Panc1 (cell line): ENCODE measurements around the gene SDC4. TPM values are rescaled to one million over a fixed set of nuclear protein-coding genes. Genes with fewer than 3 reads are reported as not detected.

Experiments used
- ATAC-seq: fragments of 200-7000 bp; cut with Tn5 transposase; 2 replicates; pipeline ENCODE4 v1.9.1; 2020; ENCODE audit warnings: mild to moderate bottlenecking, moderate library complexity
- BruUV-seq: library from RNA; stranded (reverse); fragments of 400-500 nt; replicated peaks from 2 replicates; lab custom pipeline; 2021; lab: Mats Ljungman, UMichigan
- CTCF ChIA-PET: fragments of 300-600 bp; sonication (Branson Sonifier 250); formaldehyde crosslinking; loops from one replicate; lab custom pipeline; 2022; ENCODE audit warnings: antibody characterized with exemption; lab: Charles Lee
- POLR2A ChIA-PET: fragments of 300-600 bp; sonication (Branson Sonifier 250); formaldehyde crosslinking; loops from one replicate; lab custom pipeline; 2022; ENCODE audit warnings: antibody characterized with exemption; lab: Charles Lee
- DNase-seq: peaks from one replicate; pipeline ENCODE4 v3.0.0-alpha.2; 2010; ENCODE audit warnings: low read depth, low spot score
- H3K27ac ChIP-seq: 2 replicates; pipeline ENCODE4 v1.5.1; 2011; ENCODE audit warnings: mild to moderate bottlenecking, low read length, inconsistent platforms
- H3K27me3 ChIP-seq: fragments of 200-500 bp; sonication (Bioruptor generic); 2 replicates; pipeline ENCODE4 v1.6.0; 2014; ENCODE audit warnings: low read length, inconsistent platforms; ENCODE audit not compliant: control insufficient read depth, insufficient read depth
- H3K36me3 ChIP-seq: fragments of 200-500 bp; sonication (Bioruptor generic); 2 replicates; pipeline ENCODE4 v1.5.1; 2014; ENCODE audit warnings: inconsistent platforms, mild to moderate bottlenecking, low read length, moderate library complexity; ENCODE audit not compliant: control insufficient read depth, insufficient read depth
- H3K4me1 ChIP-seq: 2 replicates; pipeline ENCODE4 v1.5.1; 2011; ENCODE audit warnings: inconsistent platforms, mild to moderate bottlenecking, low read length, moderate library complexity; ENCODE audit not compliant: control insufficient read depth, insufficient read depth
- H3K4me3 ChIP-seq, 2 experiments: 2 replicates each; pipeline ENCODE4 v1.5.1; 2011 to 2012; ENCODE audit warnings: low read depth in 2 of 2, low read length in 2 of 2, mild to moderate bottlenecking in 2 of 2, inconsistent platforms in 1 of 2, moderate library complexity in 1 of 2
- H3K9me3 ChIP-seq: fragments of 200-500 bp; sonication (Bioruptor generic); 2 replicates; pipeline ENCODE4 v1.5.1; 2014; ENCODE audit warnings: low read depth, mild to moderate bottlenecking, inconsistent platforms, low read length, moderate library complexity; ENCODE audit not compliant: control insufficient read depth, insufficient read depth
- POLR2AphosphoS5 ChIP-seq: IDR thresholded peaks from 2 replicates; pipeline ENCODE4 v1.6.1; 2012; ENCODE audit warnings: mild to moderate bottlenecking, low read depth, low read length, moderate library complexity
- SIN3A ChIP-seq: IDR thresholded peaks from 2 replicates; pipeline ENCODE4 v1.6.1; 2012; ENCODE audit warnings: low read depth, mild to moderate bottlenecking, low read length, moderate library complexity, borderline replicate concordance; ENCODE audit not compliant: insufficient read depth
- TCF7L2 ChIP-seq: IDR thresholded peaks from 2 replicates; pipeline ENCODE4 v1.6.1; 2011; ENCODE audit warnings: mild to moderate bottlenecking, low read depth, low read length, inconsistent platforms
- in situ Hi-C: cut with HindIII; loops from 2 replicates; pipeline ENCODE4 v1.10.0; 2016; ENCODE audit warnings: low sequenced_read_pairs, low pct_unique_long_range_greater_than_20kb
- intact Hi-C: fragments of 100-400 bp; cut with micrococcal nuclease; formaldehyde crosslinking; loops from one replicate; pipeline ENCODE4 v1.10.0; 2022; ENCODE audit not compliant: unreplicated experiment
- total RNA-seq: library from RNA; stranded (reverse); gene quantifications from one replicate; pipeline ENCODE4 v1.2.1, GENCODE V29; 2021; ENCODE audit not compliant: unreplicated experiment
- TF ChIP-seq, protein P1 (sequence below): fragments of 450-650 bp; IDR thresholded peaks from 2 replicates; pipeline ENCODE4 v1.5.1; 2017; ENCODE audit warnings: mild to moderate bottlenecking
- TF ChIP-seq, protein P2 (sequence below), 2 experiments: IDR thresholded peaks; 2 replicates each; pipeline ENCODE4 v1.6.1; 2011 to 2012; ENCODE audit warnings: low read depth in 2 of 2, control low read depth in 1 of 2, low read length in 1 of 2, mild to moderate bottlenecking in 1 of 2, moderate library complexity in 1 of 2; ENCODE audit not compliant: insufficient read depth in 1 of 2

The SDC4 gene
- total RNA-seq, 1 experiment from 2014 or later, result 93.3 TPM

DNA sequence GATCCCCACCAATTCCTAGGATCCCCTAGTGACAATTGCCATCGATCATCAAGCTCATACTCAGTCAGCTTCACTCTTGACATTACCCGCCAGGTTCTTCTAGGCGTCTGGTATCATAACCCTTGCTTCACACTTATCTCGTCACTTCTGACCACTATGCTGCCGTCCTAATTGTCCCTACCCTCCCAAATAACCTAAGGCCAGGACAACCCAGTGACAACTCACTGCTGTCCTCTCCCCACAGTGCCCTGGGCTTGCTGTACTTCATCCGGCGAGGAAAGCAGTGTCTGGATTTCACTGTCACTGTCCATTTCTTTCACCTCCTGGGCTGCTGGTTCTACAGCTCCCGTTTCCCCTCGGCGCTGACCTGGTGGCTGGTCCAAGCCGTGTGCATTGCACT lies 18.4 kb upstream of the SDC4 start:
- in situ Hi-C loops, result no loop called here
- Histone ChIP-seq H3K4me1 (peaks cover 5% of the 10 kb centered on the region; the same call in 1 of the 2 replicates), H3K4me3 (no peak overlapping the region), H3K36me3 (no peaks in the 10 kb centered on the region; the same call in 1 of the 2 replicates), H3K27me3 (no peaks in the 10 kb centered on the region), H3K9me3 (no peaks in the 10 kb centered on the region), H3K27ac (no peak overlapping the region)
- no peak for ATAC-seq
- no peak for TF ChIP-seq POLR2AphosphoS5
- TF ChIP-seq, protein P1, sequence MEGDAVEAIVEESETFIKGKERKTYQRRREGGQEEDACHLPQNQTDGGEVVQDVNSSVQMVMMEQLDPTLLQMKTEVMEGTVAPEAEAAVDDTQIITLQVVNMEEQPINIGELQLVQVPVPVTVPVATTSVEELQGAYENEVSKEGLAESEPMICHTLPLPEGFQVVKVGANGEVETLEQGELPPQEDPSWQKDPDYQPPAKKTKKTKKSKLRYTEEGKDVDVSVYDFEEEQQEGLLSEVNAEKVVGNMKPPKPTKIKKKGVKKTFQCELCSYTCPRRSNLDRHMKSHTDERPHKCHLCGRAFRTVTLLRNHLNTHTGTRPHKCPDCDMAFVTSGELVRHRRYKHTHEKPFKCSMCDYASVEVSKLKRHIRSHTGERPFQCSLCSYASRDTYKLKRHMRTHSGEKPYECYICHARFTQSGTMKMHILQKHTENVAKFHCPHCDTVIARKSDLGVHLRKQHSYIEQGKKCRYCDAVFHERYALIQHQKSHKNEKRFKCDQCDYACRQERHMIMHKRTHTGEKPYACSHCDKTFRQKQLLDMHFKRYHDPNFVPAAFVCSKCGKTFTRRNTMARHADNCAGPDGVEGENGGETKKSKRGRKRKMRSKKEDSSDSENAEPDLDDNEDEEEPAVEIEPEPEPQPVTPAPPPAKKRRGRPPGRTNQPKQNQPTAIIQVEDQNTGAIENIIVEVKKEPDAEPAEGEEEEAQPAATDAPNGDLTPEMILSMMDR, result no peak
- TF ChIP-seq SIN3A, result no peak
- TF ChIP-seq, protein P2, sequence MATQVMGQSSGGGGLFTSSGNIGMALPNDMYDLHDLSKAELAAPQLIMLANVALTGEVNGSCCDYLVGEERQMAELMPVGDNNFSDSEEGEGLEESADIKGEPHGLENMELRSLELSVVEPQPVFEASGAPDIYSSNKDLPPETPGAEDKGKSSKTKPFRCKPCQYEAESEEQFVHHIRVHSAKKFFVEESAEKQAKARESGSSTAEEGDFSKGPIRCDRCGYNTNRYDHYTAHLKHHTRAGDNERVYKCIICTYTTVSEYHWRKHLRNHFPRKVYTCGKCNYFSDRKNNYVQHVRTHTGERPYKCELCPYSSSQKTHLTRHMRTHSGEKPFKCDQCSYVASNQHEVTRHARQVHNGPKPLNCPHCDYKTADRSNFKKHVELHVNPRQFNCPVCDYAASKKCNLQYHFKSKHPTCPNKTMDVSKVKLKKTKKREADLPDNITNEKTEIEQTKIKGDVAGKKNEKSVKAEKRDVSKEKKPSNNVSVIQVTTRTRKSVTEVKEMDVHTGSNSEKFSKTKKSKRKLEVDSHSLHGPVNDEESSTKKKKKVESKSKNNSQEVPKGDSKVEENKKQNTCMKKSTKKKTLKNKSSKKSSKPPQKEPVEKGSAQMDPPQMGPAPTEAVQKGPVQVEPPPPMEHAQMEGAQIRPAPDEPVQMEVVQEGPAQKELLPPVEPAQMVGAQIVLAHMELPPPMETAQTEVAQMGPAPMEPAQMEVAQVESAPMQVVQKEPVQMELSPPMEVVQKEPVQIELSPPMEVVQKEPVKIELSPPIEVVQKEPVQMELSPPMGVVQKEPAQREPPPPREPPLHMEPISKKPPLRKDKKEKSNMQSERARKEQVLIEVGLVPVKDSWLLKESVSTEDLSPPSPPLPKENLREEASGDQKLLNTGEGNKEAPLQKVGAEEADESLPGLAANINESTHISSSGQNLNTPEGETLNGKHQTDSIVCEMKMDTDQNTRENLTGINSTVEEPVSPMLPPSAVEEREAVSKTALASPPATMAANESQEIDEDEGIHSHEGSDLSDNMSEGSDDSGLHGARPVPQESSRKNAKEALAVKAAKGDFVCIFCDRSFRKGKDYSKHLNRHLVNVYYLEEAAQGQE (IDR thresholded peaks at IDR 0.05; ENCODE audit: insufficient read depth in 1 of 2, low read depth in 2 of 2, low read length in 1 of 2), result no peak
- TF ChIP-seq TCF7L2, result no peak
- no TSS peak for BruUV-seq
- POLR2A ChIA-PET, result interaction anchor here (0.7 kb wide), 1 partner anchor 62 kb away, joined by 3 read pairs; no protein-coding TSS in a partner anchor
- no peak for DNase-seq
- intact Hi-C loops, result no loop called here
- CTCF ChIA-PET, result interaction anchor here (0.6 to 0.7 kb wide), 2 partner anchors 68 to 70 kb away, joined by 3 to 4 read pairs; no protein-coding TSS in a partner anchor

DNA sequence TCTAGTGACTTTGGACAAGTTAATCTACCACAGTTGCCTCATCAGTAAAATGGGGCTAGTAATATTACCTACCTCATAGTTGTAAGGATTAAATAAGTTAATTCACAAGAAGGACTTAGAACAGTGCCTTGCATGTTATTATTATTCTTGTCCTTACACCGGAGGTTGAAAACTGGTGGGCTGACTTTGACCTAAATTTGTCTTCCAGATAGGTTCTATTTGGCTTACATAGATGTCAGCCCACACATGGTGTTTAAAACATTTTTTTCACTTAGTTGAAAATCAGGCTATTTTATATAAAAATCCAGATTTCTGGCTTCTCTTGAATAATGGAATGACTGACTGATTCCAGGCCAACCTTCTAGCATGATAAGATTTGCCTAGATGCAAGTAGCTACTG lies 18.0 kb upstream of the SDC4 start:
- no TSS peak for BruUV-seq
- in situ Hi-C loops (no loop called here), intact Hi-C loops (no loop called here)
- ChIA-PET CTCF (interaction anchor here (0.6 to 0.7 kb wide), 2 partner anchors 68 to 70 kb away, joined by 3 to 4 read pairs; no protein-coding TSS in a partner anchor), POLR2A (interaction anchor here (0.7 kb wide), 1 partner anchor 63 kb away, joined by 3 read pairs; no protein-coding TSS in a partner anchor)
- H3K9me3 ChIP-seq, result no peaks in the 10 kb centered on the region
- ATAC-seq (no peak), DNase-seq (no peak)
- H3K27me3 ChIP-seq, result no peaks in the 10 kb centered on the region
- H3K4me3 ChIP-seq, result no peak overlapping the region
- TF ChIP-seq, protein P2 (IDR thresholded peaks at IDR 0.05; ENCODE audit: insufficient read depth in 1 of 2, low read depth in 2 of 2, low read length in 1 of 2), result no peak
- TF ChIP-seq SIN3A (no peak), POLR2AphosphoS5 (no peak), TCF7L2 (no peak)
- TF ChIP-seq, protein P1, result no peak
- H3K27ac ChIP-seq, result no peak overlapping the region
- H3K36me3 ChIP-seq, result no peaks in the 10 kb centered on the region; the same call in 1 of the 2 replicates
- peaks cover 6% of the 10 kb centered on the region; the same call in 1 of the 2 replicates for H3K4me1 ChIP-seq
